GM12878 (cell line): ENCODE measurements around the gene DMD.
"Not testable (repeated sequence)": the region's sequence is repeated elsewhere in the genome, so short reads cannot be mapped to it uniquely, and the experiment has no call there.

Source experiments
- POLR2A ChIP-seq: IDR thresholded peaks from 2 replicates; pipeline ENCODE4 v1.6.1; 2011; ENCODE audit warnings: low read depth, mild to moderate bottlenecking, low read length
- RFX5 ChIP-seq: IDR thresholded peaks from 2 replicates; pipeline ENCODE4 v1.6.1; 2011; ENCODE audit warnings: low read depth, low read length, improper control_type of control experiment
- TF ChIP-seq, protein P1 (sequence below), 3 experiments: IDR thresholded peaks in 2 of 3; conservative IDR thresholded peaks in 1 of 3; 2 replicates each; pipeline ENCODE4 v1.5.1; 2011; ENCODE audit warnings: low read depth in 3 of 3, low read length in 3 of 3, mild to moderate bottlenecking in 3 of 3, control low read depth in 2 of 3, moderate library complexity in 2 of 3, inconsistent platforms in 1 of 3, mixed read lengths in 1 of 3; ENCODE audit not compliant: control insufficient read depth in 2 of 3, insufficient read depth in 1 of 3; ENCODE audit errors: extremely low read depth in 1 of 3
- TF ChIP-seq, protein P2 (sequence below): IDR thresholded peaks from 2 replicates; pipeline ENCODE4 v1.6.1; 2012; ENCODE audit warnings: low read length, inconsistent platforms
- TF ChIP-seq, protein P3 (sequence below): IDR thresholded peaks from 2 replicates; pipeline ENCODE4 v1.6.1; 2011; ENCODE audit warnings: mild to moderate bottlenecking, low read depth, low read length, moderate library complexity; ENCODE audit not compliant: insufficient replicate concordance

DNA sequence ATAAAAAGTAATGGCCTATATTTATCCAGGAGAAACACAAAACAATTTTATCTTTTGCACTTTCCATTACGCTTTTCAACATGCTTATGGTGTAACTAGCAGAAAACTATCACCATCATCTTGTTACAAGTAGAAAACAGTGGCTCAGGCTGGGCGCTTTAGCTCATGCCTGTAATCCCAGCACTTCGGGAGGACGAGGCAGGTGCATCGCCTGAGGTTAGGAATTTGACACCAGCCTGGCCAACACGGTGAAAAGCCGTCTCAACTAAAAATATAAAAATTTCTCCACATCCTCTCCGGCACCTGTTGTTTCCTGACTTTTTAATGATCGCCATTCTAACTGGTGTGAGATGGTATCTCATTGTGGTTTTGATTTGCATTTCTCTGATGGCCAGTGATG is 506.0 kb downstream of the DMD start:
- TF ChIP-seq, protein P1, sequence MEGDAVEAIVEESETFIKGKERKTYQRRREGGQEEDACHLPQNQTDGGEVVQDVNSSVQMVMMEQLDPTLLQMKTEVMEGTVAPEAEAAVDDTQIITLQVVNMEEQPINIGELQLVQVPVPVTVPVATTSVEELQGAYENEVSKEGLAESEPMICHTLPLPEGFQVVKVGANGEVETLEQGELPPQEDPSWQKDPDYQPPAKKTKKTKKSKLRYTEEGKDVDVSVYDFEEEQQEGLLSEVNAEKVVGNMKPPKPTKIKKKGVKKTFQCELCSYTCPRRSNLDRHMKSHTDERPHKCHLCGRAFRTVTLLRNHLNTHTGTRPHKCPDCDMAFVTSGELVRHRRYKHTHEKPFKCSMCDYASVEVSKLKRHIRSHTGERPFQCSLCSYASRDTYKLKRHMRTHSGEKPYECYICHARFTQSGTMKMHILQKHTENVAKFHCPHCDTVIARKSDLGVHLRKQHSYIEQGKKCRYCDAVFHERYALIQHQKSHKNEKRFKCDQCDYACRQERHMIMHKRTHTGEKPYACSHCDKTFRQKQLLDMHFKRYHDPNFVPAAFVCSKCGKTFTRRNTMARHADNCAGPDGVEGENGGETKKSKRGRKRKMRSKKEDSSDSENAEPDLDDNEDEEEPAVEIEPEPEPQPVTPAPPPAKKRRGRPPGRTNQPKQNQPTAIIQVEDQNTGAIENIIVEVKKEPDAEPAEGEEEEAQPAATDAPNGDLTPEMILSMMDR (IDR thresholded peaks at IDR 0.05 in 2 of 3, conservative IDR thresholded peaks at IDR 0.05 in 1 of 3; ENCODE audit: control insufficient read depth in 2 of 3, extremely low read depth in 1 of 3, insufficient read depth in 1 of 3, low read depth in 3 of 3, low read length in 3 of 3) = not testable (repeated sequence)
- TF ChIP-seq, protein P2, sequence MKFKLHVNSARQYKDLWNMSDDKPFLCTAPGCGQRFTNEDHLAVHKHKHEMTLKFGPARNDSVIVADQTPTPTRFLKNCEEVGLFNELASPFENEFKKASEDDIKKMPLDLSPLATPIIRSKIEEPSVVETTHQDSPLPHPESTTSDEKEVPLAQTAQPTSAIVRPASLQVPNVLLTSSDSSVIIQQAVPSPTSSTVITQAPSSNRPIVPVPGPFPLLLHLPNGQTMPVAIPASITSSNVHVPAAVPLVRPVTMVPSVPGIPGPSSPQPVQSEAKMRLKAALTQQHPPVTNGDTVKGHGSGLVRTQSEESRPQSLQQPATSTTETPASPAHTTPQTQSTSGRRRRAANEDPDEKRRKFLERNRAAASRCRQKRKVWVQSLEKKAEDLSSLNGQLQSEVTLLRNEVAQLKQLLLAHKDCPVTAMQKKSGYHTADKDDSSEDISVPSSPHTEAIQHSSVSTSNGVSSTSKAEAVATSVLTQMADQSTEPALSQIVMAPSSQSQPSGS = not testable (repeated sequence)
- TF ChIP-seq POLR2A, RFX5: not testable (repeated sequence)
- TF ChIP-seq, protein P3, sequence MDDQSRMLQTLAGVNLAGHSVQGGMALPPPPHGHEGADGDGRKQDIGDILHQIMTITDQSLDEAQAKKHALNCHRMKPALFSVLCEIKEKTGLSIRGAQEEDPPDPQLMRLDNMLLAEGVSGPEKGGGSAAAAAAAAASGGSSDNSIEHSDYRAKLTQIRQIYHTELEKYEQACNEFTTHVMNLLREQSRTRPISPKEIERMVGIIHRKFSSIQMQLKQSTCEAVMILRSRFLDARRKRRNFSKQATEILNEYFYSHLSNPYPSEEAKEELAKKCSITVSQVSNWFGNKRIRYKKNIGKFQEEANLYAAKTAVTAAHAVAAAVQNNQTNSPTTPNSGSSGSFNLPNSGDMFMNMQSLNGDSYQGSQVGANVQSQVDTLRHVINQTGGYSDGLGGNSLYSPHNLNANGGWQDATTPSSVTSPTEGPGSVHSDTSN = not testable (repeated sequence)
